Jurkat, Clone E6-1 (cell line): Measurements from ENCODE around the gene TM9SF1.
"Not testable (repeated sequence)": the region's sequence is repeated elsewhere in the genome, so short reads cannot be mapped to it uniquely, and the experiment has no call there.

ENCODE experiments used
- DNase-seq: peaks from one replicate; pipeline ENCODE4 v3.0.0-alpha.2; 2011; ENCODE audit warnings: low read depth, low spot score
- H3K4me3 ChIP-seq: 2 replicates; pipeline ENCODE4 v1.5.1; 2011; ENCODE audit warnings: mild to moderate bottlenecking, low read length, control low read depth, moderate library complexity

Gene TM9SF1

GRCh38 chr14:24228902-24229301 lies 33.7 kb upstream of the TM9SF1 start:
- no peak for DNase-seq

GRCh38 chr14:24226473-24226872 lies 31.2 kb upstream of the TM9SF1 start:
- DNase-seq: no peak
- H3K4me3 ChIP-seq: no peak overlapping the region

More at GRCh38 chr14:24228902-24229301, 33.7 kb upstream of the TM9SF1 start:
- H3K4me3 ChIP-seq: no peak overlapping the region

- no peak for DNase-seq
- H3K4me3 ChIP-seq: no peak overlapping the region
These were observed 29.4 kb upstream of the TM9SF1 start for GRCh38 chr14:24224618-24225071.

GRCh38 chr14:24222987-24223386 lies 27.7 kb upstream of the TM9SF1 start:
- not testable (repeated sequence) for DNase-seq, H3K4me3 ChIP-seq

GRCh38 chr14:24219521-24219920 lies 24.3 kb upstream of the TM9SF1 start:
- no peak for DNase-seq
- H3K4me3 ChIP-seq: no peak overlapping the region

GRCh38 chr14:24219080-24219479 lies 23.8 kb upstream of the TM9SF1 start:
- DNase-seq: no peak

GRCh38 chr14:24216876-24217275 lies 21.6 kb upstream of the TM9SF1 start:
- DNase-seq, H3K4me3 ChIP-seq: not testable (repeated sequence)

More at GRCh38 chr14:24219080-24219479, 23.8 kb upstream of the TM9SF1 start:
- H3K4me3 ChIP-seq: no peak overlapping the region

GRCh38 chr14:24216345-24216699 lies 21.1 kb upstream of the TM9SF1 start:
- no peak for DNase-seq
- H3K4me3 ChIP-seq: peak overlapping the region; percentile 95

GRCh38 chr14:24215495-24216344 lies 20.5 kb upstream of the TM9SF1 start, which contains the start of gene MDP1:
TSS of gene MDP1 (minus strand) at chr14:24216066. CDS start at chr14:24215955, 111 bp downstream.
- DNase-seq: peak; percentile 94
- peak within 1 kb of the TSS; percentile 95 for H3K4me3 ChIP-seq

GRCh38 chr14:24213866-24214662 lies 18.8 kb upstream of the TM9SF1 start:
- no peak for DNase-seq
- H3K4me3 ChIP-seq: peak overlapping the region; percentile 85

GRCh38 chr14:24212924-24213865 lies 18.0 kb upstream of the TM9SF1 start, which contains the start of gene CHMP4A:
TSS of gene CHMP4A (minus strand) at chr14:24213488. CDS start at chr14:24213439, 49 bp downstream.
- H3K4me3 ChIP-seq: peak within 1 kb of the TSS; percentile 85

GRCh38 chr14:24211311-24211710 lies 16.1 kb upstream of the TM9SF1 start:
- DNase-seq: no peak
- H3K4me3 ChIP-seq: no peak overlapping the region

More at GRCh38 chr14:24212924-24213865, 18.0 kb upstream of the TM9SF1 start, which contains the start of gene CHMP4A:
- peak; percentile 96 for DNase-seq

- H3K4me3 ChIP-seq: no peak overlapping the region
- DNase-seq: no peak
These were observed 12.4 kb upstream of the TM9SF1 start for GRCh38 chr14:24207625-24208024.

GRCh38 chr14:24207104-24207551 lies 11.9 kb upstream of the TM9SF1 start:
- peak; percentile 37 for DNase-seq
- H3K4me3 ChIP-seq: no peak overlapping the region

GRCh38 chr14:24206260-24207103 lies 11.2 kb upstream of the TM9SF1 start:
- H3K4me3 ChIP-seq: no peak overlapping the region

GRCh38 chr14:24204163-24205146 lies 9.2 kb upstream of the TM9SF1 start:
- no peak for DNase-seq
- H3K4me3 ChIP-seq: no peak overlapping the region

More at GRCh38 chr14:24206260-24207103, 11.2 kb upstream of the TM9SF1 start:
- no peak for DNase-seq
